Measurements from ENCODE around the gene HS6ST2.

The HS6ST2 gene

DNA sequence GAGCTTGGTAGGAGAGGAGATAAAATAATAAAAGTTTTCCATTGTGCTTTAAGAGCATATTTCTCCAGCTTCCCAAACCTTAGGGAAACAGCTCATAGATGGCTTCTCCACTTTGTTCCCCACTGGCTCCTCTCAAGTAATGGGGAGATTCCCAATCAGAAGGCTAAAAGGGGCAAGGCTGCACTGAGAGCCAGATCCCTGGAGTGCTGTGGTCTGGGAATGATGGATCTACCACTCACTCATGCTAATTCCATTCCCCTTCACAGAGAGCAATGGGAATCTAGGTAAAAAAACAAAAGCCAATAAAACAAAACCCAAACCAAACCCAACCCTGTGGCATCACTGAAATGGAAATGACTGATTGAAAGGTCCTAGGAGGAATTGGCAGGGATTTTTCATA is 249.9 kb downstream of the HS6ST2 start:
- TF ChIP-seq, protein P1, sequence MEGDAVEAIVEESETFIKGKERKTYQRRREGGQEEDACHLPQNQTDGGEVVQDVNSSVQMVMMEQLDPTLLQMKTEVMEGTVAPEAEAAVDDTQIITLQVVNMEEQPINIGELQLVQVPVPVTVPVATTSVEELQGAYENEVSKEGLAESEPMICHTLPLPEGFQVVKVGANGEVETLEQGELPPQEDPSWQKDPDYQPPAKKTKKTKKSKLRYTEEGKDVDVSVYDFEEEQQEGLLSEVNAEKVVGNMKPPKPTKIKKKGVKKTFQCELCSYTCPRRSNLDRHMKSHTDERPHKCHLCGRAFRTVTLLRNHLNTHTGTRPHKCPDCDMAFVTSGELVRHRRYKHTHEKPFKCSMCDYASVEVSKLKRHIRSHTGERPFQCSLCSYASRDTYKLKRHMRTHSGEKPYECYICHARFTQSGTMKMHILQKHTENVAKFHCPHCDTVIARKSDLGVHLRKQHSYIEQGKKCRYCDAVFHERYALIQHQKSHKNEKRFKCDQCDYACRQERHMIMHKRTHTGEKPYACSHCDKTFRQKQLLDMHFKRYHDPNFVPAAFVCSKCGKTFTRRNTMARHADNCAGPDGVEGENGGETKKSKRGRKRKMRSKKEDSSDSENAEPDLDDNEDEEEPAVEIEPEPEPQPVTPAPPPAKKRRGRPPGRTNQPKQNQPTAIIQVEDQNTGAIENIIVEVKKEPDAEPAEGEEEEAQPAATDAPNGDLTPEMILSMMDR (conservative IDR thresholded peaks at IDR 0.05): no peak
- no peak overlapping the region for H3K27ac ChIP-seq

DNA sequence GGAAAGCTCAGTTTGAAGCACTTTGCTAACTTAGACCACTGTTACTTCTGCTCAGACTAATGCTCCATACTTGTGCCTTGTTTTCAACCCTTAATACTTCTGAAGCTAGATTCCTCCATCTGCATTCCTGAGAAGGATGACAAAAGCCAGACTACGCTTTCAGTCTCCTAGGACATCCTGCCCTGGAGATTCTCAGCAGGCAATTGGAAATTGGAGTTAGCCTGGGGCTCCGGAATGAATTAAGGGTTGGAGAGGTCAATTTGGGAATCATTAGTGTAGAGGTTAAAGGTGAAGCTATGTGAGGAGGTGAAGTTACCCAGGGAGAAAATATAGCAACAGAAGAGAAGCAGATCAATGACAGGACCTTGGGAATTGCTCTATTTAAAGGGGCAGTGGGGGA is 253.7 kb downstream of the HS6ST2 start:
- TF ChIP-seq, protein P1 (conservative IDR thresholded peaks at IDR 0.05): no peak
- H3K27ac ChIP-seq: no peak overlapping the region

- TF ChIP-seq, protein P1 (conservative IDR thresholded peaks at IDR 0.05): no peak
- no peak overlapping the region for H3K27ac ChIP-seq
These were observed 264.0 kb downstream of the HS6ST2 start for GRCh38 chrX:132694382-132694781.

- TF ChIP-seq, protein P1 (conservative IDR thresholded peaks at IDR 0.05): no peak
- no peak overlapping the region for H3K27ac ChIP-seq
These were observed 265.9 kb downstream of the HS6ST2 start for GRCh38 chrX:132692526-132692925.

- TF ChIP-seq, protein P1 (conservative IDR thresholded peaks at IDR 0.05): no peak
- H3K27ac ChIP-seq: no peak overlapping the region
These were observed 266.4 kb downstream of the HS6ST2 start for GRCh38 chrX:132692066-132692465.

DNA sequence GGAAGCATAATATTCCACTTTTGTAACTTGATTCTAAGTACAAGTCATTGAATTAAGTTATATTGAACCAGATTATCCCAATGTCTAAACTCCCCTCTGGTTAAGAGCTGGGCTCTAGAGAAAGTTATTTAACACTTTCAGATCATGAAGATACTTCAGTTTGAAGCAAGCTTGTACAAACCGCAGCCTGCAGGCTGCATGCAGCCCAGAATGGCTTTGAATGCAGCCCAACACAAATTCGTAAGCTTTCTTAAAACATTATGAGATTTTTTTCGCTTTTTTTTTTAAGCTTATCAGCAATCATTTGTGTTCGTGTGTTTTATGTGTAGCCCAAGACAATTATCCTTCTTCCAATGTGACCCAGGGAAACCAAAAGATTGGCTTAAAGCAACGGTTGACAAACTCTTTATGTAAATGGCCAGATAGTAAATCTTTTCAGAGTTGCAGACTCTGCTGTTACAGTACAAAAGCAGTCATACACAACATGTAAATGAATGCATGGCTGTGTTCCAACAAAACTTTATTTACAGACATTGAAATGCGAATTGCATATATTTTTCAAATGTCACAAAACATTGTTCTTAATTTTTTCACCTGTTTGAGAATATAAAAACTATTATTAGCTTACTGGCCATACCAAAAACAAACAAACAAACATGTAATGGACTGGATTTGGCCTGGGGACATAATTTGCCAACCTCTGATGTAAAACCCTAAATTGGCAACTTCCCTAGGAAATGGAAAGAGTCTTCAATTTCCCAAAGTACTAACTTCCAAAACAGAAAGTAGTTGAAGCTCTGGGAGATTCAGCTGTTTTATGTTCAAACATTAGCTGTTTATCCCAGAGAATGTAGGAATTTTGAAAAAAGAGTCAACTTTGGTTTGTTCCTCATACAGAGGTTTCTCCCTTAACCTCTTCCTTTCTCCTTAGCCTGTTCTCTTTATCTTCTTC is 268.5 kb downstream of the HS6ST2 start:
- TF ChIP-seq, protein P1 (conservative IDR thresholded peaks at IDR 0.05): no peak
- no peak overlapping the region for H3K27ac ChIP-seq

DNA sequence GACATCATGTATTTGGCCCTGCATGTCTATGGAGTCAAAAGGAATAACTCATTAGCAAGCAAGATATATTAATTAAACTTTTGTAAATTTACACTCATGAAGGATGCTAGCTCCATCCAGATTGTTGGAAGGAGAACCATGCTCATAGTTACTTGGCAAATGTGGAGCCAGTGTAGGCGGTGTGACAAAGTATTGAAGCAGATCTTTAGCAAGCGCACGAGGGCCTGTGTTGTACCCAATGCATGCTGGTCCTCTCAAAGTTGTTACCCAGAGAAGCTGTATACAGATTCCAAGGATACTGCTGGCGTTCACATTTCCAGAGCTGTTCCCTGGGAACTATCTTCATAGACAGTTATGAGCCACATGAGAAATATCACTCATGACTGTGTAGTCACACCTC is 273.2 kb downstream of the HS6ST2 start:
- no peak overlapping the region for H3K27ac ChIP-seq
- TF ChIP-seq, protein P1 (conservative IDR thresholded peaks at IDR 0.05): no peak
